Right lung (tissue), 5 donors: ENCODE data around the gene RAB17. TPM values are rescaled to one million over a fixed set of nuclear protein-coding genes. Genes with fewer than 3 reads are reported as not detected.
A peak's percentile ranks its signal among the peaks of the same experiment; 100 is the strongest.

Experiments used
- DNase-seq, 2 donors: peaks; one replicate each; pipeline ENCODE4 v3.0.0-alpha.2; 2013
- polyA plus RNA-seq, 5 donors: library from polyadenylated mRNA; unstranded; fragments of 120-200 nt; gene quantifications; one replicate each; pipeline versions ENCODE4 v1.2.1 to v1.2.3, GENCODE V29; 2013; ENCODE audit warnings: inconsistent platforms in 1 of 5, low replicate concordance in 1 of 5; ENCODE audit not compliant: insufficient read length in 5 of 5, insufficient read depth in 1 of 5

RAB17 gene
- polyA plus RNA-seq, 5 donors, result 13.3 to 18.1 (median 15.0) TPM

- no peak for DNase-seq
These were observed 25.9 kb downstream of the RAB17 start for GRCh38 chr2:237564526-237565131.

DNA sequence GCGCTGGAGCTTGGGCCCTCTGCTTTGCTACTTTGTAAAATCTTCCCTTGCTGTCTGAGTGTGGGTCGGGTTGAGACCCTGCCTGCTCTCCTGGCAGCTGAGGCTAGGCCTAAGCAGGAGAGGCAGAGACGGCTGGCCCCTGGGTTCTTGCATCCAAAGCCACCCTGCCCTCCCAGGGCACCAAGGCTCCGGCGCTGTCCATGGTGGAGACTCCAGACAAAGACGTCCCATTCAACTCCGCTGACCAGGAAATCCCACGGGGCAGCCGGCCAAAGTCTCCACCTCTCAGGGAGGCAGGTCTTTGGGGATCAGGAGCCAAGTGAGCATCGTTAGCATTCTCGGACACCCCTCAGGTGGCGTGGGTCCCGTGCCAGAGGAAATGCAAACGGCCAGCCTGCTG lies 26.7 kb downstream of the RAB17 start:
- no peak for DNase-seq

DNA sequence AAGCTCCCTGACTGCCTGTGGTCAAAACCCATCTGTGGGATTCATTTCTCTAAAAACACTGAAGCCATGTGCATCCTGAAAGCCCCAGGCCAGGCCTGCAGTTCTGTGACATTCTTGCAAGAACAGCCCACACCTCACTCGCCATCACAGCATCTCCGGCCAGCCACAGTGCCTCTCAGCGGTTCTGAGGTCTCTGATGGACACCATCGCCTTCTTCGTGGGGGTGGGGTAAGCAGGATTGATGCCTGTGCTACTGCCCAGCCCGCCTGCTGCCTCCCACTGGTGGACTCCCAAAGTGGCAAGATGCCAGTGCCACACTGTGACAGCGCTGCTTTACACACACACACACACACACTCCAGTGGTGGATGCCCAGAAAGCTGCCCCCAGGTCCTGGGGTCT lies 29.3 kb downstream of the RAB17 start:
- DNase-seq, result no peak

GRCh38 chr2:237558961-237559641 lies 31.4 kb downstream of the RAB17 start:
- peak in 1 of 2 donors; percentile 34 for DNase-seq

DNA sequence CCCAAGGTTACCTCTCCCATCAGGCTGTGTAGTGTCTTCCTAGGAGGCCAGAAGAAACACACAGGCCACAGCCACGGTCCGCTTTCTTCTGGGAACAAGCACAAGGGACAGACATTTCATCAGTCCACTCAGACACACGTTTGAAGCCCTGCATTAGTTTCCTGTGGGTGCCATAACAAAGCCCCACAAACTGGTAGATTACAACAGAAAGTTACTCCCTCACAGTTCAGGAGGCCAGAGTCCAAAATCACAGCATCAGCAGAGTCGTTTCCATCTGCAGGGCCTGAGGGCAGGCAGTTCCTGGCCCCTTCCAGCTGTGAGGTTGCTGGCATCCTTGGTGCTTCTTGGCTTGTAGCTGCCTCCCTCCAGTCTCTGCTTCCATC lies 32.9 kb downstream of the RAB17 start:
- no peak for DNase-seq

DNA sequence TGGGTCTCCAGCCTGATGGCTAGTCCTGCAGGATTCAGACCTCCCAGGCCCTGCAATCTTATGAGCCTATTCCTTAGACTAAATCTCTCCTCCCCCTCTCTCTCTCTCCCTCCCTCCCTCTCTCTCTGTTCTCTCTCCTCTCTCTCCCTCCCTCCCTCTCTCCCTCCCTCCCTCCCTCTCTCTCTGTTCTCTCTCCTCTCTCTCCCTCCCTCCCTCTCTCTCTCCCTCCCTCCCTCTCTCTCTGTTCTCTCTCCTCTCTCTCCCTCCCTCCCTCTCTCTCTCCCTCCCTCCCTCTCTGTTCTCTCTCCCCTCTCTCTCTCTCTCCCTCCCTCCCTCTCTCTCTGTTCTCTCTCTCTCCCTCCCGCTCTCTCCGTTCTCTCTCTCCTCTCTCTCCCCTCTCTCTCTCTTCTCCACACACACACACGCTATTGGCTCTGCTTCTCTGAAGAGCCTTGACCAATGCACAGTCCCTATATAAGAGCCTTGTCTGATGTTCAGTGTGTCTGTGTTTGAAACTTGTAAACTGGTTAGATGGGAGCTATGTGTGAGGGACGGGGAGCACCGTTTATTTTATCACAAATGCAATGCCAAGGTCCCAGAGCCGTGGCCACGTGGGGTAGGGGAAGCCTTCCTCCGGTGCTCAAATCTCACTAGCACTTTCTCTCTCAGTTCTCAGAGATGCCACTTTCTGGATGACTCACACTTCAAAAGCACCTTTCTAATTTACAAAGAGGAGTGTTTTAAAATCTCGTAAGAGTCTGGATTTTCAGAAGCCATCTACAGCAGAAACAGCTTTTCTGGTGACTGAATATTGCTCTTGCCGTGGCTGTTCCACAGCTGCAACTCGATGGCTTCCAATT lies 33.5 kb downstream of the RAB17 start:
- DNase-seq, result no peak

GRCh38 chr2:237555560-237555959 lies 35.0 kb downstream of the RAB17 start:
- DNase-seq, result no peak

GRCh38 chr2:237553948-237554347 lies 36.6 kb downstream of the RAB17 start:
- no peak for DNase-seq

- DNase-seq, result no peak
These were observed 37.6 kb downstream of the RAB17 start for GRCh38 chr2:237552908-237553307.

GRCh38 chr2:237551071-237551574 lies 39.4 kb downstream of the RAB17 start:
- no peak for DNase-seq

DNA sequence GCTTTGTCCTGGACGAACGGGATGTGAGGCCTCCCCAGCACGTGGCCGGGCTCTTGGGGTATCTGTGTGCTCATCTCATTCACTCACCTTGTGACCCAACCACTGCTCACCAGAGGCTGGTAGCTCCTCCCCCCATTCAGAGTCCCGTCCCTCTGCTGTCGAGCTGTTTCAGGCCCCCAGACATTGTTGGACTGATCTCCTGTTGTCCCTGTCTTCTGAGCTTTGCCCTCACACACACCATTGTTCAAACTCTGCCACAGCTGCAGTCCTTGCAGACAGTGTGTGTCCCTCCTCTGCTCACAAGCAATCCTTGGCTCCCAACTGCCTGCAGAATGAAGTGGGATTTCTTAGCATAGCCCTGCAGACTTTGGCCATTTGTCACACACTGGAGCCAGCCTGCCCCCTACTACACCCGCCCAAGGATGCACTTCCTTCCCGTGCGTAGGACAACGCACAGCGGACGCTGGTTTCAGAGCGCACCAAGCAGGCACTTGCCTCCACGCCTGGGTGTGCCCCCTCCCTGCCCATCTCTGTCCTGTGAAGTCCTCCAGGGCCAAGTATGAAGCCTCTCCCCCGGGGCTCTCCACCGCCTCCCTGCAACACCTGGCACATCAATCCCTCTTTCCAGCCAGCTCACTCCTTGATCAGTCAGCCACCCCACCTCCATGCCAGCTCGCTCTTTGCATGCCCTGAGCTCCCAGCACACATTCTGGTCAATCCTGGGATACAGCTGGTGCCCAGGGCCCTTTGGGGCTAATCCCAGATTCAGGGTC lies 40.7 kb downstream of the RAB17 start:
- no peak for DNase-seq

- no peak for DNase-seq
These were observed 41.3 kb downstream of the RAB17 start for GRCh38 chr2:237549216-237549615.

GRCh38 chr2:237547841-237548416 lies 42.6 kb downstream of the RAB17 start:
- no peak for DNase-seq

- no peak for DNase-seq
These were observed 43.6 kb downstream of the RAB17 start for GRCh38 chr2:237546876-237547395.

DNA sequence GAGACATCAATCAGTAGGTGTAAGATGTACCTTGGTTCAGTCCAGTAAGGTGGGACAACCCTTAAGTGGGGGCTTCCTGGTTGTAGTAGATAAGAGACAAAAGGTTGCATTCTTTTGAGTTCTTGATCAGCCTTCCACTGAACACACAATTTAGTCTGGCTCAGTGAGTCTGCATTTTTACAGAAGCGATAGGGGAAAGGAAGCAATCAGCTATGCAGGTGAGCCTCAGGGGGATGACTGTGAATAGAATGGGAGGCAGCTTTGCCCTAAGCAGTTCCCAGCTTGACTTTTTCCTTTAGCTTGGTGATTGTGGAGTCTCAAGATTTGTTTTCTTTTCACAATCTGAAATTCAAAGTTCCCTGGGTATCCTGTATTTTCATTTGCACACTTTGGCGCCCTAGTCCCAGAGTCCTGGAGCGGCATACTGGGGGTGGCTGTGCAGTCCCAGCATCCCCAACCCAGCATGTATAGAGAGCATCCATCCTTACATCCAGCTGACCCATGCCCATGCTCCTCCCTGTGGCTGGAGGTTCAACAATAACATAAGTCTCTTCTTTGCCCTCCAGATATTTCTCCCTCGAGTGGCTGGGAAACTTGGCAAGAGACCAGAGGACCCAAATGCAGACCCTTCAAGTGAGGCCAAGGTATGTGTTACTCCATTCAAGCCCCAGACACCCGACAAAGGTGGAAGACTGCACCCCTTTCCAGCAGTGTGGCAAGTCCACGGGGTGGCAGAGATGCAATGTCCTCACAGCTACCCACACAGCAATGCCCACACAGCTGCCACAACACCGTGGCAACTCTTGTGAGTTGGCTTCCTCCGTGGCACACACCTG lies 44.3 kb downstream of the RAB17 start:
- no peak for DNase-seq

DNA sequence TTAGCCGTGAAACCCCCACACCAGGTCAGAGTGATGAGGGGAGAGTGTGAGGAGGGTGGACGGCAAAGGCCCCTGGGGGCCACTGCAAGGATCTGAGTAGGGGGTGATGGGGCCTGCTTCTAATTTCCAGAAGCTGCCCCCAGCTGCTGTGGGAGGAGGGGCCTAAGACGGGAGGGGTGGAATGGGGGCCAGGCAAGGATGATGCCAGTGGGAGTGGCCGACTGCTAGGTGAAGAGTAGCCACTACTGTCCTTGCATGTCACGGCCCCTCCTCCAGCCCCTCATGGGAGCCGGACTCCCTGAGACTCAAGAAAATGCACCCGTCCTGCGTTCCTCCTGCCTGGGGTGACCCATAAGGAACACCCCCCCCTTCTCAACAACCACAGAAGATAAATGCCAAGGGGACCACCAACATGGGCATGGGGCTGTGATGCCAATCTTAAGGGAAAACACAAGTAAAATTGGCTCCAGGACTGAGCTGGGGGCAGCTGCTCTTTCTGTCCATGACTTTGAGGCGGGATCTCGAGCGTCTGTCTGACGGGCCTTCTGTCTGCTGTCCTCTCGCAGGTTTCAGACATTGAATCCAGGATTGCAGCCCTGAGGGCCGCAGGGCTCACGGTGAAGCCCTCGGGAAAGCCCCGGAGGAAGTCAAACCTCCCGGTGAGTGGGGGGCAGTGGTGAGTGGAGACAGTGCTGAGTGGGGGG lies 48.4 kb downstream of the RAB17 start:
- DNase-seq, result no peak

DNA sequence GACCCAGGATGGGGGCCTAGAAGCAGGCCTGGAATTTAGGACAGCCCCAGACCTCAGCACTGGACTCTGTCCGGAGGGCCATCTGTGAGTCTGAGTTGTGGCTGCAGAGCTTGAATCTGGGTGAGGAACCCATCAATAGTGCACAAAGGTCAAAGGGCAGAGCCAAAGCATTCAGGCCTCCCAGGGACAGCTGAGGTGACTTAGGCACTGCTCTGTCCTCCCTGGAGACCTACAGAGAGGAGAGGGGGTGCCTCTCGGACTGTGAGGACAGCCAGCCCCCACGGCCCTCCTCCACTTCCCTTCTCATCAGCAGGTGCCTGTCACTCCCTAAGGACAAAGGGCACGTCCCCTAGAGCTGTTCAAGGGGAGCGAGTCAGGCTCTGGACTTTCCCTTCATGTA lies 49.3 kb downstream of the RAB17 start:
- no peak for DNase-seq

DNA sequence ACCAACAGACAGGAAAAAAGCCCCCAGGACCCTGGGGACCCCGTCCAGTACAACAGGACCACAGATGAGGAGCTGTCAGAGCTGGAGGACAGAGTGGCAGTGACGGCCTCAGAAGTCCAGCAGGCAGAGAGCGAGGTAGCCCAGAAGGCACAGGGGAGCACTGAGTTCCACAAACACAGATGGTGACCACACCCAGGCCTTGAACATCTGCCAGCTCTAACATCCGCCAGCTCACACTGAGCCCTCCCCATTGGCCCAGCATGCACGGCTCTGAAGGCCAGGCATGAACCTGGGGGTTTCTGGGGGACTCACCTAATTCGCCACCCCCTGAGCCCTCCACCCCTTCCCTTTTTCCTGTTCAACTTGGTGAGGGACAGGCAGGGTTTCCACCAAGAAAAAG lies 49.7 kb downstream of the RAB17 start:
- DNase-seq, result no peak

DNA sequence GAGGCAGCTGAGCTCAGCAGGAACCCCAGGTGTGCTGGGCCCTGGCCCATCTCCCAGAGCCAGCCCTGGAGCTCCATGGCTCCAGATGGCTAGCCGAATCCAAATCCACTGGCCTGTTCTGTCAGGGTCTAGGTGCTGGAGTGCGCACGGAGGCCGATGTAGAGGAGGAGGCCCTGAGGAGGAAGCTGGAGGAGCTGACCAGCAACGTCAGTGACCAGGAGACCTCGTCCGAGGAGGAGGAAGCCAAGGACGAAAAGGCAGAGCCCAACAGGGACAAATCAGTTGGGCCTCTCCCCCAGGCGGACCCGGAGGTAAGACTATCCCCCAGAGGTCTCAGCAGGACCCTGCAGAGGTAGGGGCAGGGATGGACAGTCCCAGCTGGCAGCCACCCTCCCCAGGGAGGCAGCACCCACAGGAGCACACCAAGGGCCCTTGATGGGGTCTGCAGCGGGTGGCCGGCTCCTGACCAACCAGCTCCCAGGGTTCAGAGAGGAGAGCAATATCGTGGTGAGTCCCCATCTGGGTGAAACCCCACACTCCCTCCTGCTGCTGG lies 50.2 kb downstream of the RAB17 start:
- DNase-seq, result no peak
